ENCODE measurements around the gene GMCL2. TPM values are rescaled to one million over a fixed set of nuclear protein-coding genes. Genes with fewer than 3 reads are reported as not detected.

GMCL2 gene
- total RNA-seq, 1 experiment from 2014 or later, result not detected

DNA sequence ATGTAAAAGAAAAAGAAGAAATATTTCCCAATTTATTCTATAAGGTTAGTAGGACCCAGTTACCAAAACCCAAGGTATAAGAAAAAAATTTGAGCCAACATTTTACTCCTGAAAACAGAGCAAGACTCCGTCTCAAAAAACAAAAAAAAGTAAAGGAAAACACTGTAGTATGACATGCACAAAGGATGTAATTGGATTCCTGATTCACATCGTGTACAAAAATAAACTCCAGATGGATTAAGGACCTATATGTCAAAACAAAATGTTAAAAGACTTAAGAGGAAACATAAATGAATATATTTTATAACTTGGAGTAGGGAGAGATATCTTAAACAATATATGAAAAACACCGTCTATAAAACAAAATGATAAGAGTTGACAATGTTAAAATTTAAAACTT lies 31.7 kb upstream of the GMCL2 start:
- DNase-seq, result no peak
- H3K27me3 Mint-ChIP-seq (ENCODE audit: low read depth), result no peaks in the 10 kb centered on the region; the same call in 1 of the 2 replicates
- no peak overlapping the region for H4K91ac ChIP-seq (ENCODE audit: insufficient read length, low read depth, low read length)
- H3K27ac Mint-ChIP-seq, result no peak overlapping the region
- no peaks in the 10 kb centered on the region for H3K79me2 ChIP-seq (ENCODE audit: insufficient read depth, low read length)
- H3K9me3 Mint-ChIP-seq, result no peaks in the 10 kb centered on the region
- H3K36me3 Mint-ChIP-seq (ENCODE audit: insufficient read depth in 1 of 3, low read depth in 3 of 3), result peaks cover 31 to 86% (median 73%) of the 10 kb centered on the region in 3 experiments; a peak in 6 of 7 replicates
- H3K56ac ChIP-seq (ENCODE audit: insufficient read length, low read depth, low read length), result no peak overlapping the region
- H2AK5ac ChIP-seq (ENCODE audit: insufficient read length, low read length), result no peak overlapping the region
- no peak overlapping the region for H3K18ac ChIP-seq (ENCODE audit: insufficient read length, low read depth, low read length)
- H3K4me2 ChIP-seq (ENCODE audit: insufficient read depth, insufficient read length, low read length), result no peak overlapping the region
- H4K8ac ChIP-seq (replicated peaks; ENCODE audit: insufficient read length, low read depth, low read length), result no peak overlapping the region
- TF ChIP-seq, protein P1, sequence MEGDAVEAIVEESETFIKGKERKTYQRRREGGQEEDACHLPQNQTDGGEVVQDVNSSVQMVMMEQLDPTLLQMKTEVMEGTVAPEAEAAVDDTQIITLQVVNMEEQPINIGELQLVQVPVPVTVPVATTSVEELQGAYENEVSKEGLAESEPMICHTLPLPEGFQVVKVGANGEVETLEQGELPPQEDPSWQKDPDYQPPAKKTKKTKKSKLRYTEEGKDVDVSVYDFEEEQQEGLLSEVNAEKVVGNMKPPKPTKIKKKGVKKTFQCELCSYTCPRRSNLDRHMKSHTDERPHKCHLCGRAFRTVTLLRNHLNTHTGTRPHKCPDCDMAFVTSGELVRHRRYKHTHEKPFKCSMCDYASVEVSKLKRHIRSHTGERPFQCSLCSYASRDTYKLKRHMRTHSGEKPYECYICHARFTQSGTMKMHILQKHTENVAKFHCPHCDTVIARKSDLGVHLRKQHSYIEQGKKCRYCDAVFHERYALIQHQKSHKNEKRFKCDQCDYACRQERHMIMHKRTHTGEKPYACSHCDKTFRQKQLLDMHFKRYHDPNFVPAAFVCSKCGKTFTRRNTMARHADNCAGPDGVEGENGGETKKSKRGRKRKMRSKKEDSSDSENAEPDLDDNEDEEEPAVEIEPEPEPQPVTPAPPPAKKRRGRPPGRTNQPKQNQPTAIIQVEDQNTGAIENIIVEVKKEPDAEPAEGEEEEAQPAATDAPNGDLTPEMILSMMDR (conservative IDR thresholded peaks at IDR 0.05), result no peak
- no peak overlapping the region for H2BK15ac ChIP-seq (ENCODE audit: low read depth, low read length)
- no peaks in the 10 kb centered on the region for H3K9me3 ChIP-seq (ENCODE audit: control insufficient read depth, low read depth, low read length)
- no peak overlapping the region for H4K5ac ChIP-seq (ENCODE audit: insufficient read length, low read depth, low read length)
- H3K23ac ChIP-seq (ENCODE audit: insufficient read length, low read depth, low read length), result no peak overlapping the region
- no peak overlapping the region for H2BK20ac ChIP-seq (ENCODE audit: low read depth, low read length, poor library complexity, severe bottlenecking)
- no peak overlapping the region for H3T11ph ChIP-seq (ENCODE audit: low read length)
- peaks cover 2% of the 10 kb centered on the region; the same call in 1 of the 2 replicates for H3K4me1 ChIP-seq (ENCODE audit: insufficient read depth, low read length)
- no peak overlapping the region for H2AFZ ChIP-seq (ENCODE audit: low read length)
- H2BK120ac ChIP-seq (ENCODE audit: low read depth, low read length, poor library complexity, severe bottlenecking), result no peak overlapping the region
- no peaks in the 10 kb centered on the region for H3K27me3 ChIP-seq (ENCODE audit: insufficient read depth, low read length)
- H3K4me3 Mint-ChIP-seq, result no peak overlapping the region
- H3K4ac ChIP-seq (ENCODE audit: low read depth, low read length), result no peak overlapping the region
- H3K79me1 ChIP-seq (ENCODE audit: insufficient read depth, low read depth, low read length, poor library complexity, severe bottlenecking), result no peaks in the 10 kb centered on the region
- no peaks in the 10 kb centered on the region for H4K20me1 ChIP-seq (ENCODE audit: control insufficient read depth, insufficient read depth, insufficient read length)
- H3K27ac ChIP-seq (ENCODE audit: insufficient read length, low read depth, low read length), result no peak overlapping the region
- H3K9ac ChIP-seq (ENCODE audit: extremely low read depth, insufficient read length, low read length), result no peak overlapping the region
- no peak overlapping the region for H2BK12ac ChIP-seq (ENCODE audit: insufficient read length, low read depth, low read length)
- H3K23me2 ChIP-seq (ENCODE audit: insufficient read length, low read depth, low read length, poor library complexity, severe bottlenecking), result no peaks in the 10 kb centered on the region
- H3K14ac ChIP-seq (ENCODE audit: insufficient read depth, low read length), result no peak overlapping the region
- H3K4me1 Mint-ChIP-seq, result peaks cover 18 to 25% of the 10 kb centered on the region in 2 experiments
- H2BK5ac ChIP-seq (ENCODE audit: insufficient read length, low read length), result no peak overlapping the region
- WGBS (ENCODE audit: extremely low coverage, insufficient read length, low lambda C conversion rate), result no CpG with 5 or more reads among the region's 3 CpGs

All from H9 (cell line).